DMS114 treated with DMSO at 0.1 percent for 48 hours (cell line): ENCODE data around the gene FRS2.
"Not testable (repeated sequence)": the region's sequence is repeated elsewhere in the genome, so short reads cannot be mapped to it uniquely, and the experiment has no call there.

Source experiments
- DNase-seq: peaks from one replicate; lab custom pipeline; 2025; ENCODE audit not compliant: unreplicated experiment; lab: John Stamatoyannopoulos, UW

Gene FRS2

GRCh38 chr12:69570545-69571399 is 100.6 kb downstream of the FRS2 start:
- DNase-seq = peak; percentile 59

DNA sequence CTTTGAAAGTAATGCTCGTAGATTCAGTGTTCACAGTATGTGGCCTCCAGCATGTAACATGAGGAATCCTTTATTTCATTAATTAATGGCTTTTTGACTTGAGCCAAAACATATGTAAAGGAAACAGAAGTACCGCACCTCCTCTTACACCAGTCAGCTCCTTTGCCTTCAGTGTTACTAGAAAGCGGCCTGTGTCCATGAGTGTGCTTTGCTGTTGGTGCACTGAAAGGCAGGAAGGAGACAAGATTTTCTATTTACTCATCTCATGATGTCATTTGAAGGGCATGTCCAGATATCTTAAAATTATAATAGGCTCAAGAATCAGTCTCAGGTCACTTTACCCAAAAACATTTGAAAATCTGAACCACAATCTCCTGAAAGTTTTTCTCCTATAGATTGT is 105.2 kb downstream of the FRS2 start:
- DNase-seq = no peak

GRCh38 chr12:69578283-69578682 is 108.1 kb downstream of the FRS2 start:
- DNase-seq = no peak

GRCh38 chr12:69579029-69579428 is 108.8 kb downstream of the FRS2 start:
- no peak for DNase-seq

DNA sequence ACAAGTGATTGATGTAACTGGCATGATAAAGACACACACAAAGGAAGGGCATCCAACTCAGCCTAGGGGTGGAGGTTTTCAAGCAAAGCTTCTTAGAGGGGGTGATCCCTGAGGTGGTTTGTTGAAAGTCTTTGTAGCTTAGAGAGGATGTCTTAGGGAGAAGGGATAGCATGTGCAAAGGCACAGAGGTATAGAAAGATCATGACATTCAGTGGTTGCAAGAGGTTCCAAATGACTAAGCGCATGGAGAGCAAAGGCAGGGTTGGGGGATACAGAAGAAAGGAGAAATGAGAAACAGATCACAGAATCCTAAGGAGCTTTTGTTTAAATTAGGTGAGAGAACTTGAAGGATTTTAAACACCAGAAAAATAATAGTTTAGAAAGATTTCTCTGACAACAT is 109.9 kb downstream of the FRS2 start:
- no peak for DNase-seq

DNA sequence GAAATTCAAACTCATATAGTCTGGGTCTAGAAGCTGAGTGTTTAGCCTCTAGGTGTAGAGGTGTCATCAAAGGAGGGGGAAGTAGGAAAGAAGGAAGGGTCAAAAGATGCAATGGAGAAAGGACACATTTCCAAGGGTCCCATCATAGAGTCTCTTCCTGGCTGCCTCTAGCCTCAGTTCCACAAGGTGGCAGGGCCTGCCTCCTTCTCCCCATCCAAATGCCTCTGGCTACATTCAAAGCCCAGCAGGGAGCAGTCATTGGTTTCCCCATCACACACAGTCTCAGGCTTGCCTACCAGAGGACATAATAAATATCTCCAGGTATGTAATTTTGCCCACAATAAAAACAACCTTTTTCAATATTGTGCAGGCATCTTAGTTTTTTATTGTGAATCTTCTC is 113.0 kb downstream of the FRS2 start:
- DNase-seq = peak; percentile 32

DNA sequence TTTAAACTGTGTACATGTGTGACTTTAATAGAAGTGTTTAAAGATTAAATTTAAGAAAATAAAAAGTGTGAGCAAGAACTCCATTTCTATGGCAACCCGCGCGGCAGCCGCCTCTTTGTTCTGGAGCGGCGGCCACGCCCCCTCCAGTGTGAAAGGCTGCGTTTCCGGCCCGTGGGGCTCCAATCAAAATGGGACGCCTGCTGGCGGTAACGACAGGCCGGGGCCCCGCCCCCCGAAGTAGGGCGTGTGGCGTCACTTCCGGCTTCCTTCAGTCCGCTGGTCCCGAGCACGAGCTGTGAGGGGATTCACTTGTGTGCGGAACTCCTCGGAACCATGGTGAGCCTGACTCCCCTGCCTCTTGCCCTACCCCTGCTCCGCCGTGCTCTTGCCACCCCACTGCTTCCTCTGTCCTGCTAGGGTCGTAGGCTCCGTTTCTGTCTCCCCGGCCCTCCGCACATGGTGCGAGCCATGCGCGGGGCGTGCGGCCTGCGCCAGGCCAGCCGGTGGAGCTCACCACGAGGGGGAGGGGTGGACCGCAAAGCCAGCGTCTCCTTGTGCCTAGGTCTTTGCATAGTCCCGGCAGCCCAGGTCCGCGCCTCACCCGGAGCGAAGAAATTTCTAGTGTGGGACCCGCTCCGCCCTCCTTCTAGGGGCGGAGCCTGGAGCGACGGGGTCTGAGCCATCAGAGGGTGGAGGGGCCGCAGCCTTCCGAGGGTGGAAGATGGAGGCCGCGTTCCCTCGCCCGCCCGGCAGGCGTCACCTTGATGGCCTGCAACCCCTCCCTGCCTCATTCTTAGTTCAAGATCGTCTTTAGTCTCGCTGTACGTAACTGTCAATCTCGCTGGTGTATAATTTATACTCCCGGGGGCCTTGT is 115.2 kb downstream of the FRS2 start, which contains the start of gene CCT2:
Gene CCT2 (plus strand): TSS at position 271 of the 874 bp plus-strand sequence. CDS start 63 bp downstream, at position 334.
- peak; percentile 92 for DNase-seq

GRCh38 chr12:69588527-69588926 is 118.3 kb downstream of the FRS2 start:
- no peak for DNase-seq

DNA sequence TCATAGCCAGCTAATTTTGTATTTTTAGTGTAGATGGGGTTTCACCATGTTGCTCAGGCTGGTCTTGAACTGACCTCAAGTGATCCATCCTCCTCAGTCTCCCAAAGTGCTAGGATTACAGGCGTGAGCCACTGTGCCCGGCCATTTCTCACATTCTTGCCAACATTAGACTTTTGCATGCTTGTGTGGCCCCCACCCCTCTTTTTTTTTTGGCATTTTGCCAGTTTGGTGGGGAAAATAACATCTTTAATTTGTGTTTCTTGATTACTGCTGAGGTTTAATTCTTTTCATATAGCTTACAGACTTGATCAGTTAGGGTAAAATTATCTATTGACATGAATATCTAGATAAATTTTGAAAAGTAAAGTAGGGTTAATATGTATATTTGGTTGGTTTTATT is 118.9 kb downstream of the FRS2 start:
- no peak for DNase-seq

GRCh38 chr12:69595689-69596088 is 125.5 kb downstream of the FRS2 start:
- DNase-seq = no peak

DNA sequence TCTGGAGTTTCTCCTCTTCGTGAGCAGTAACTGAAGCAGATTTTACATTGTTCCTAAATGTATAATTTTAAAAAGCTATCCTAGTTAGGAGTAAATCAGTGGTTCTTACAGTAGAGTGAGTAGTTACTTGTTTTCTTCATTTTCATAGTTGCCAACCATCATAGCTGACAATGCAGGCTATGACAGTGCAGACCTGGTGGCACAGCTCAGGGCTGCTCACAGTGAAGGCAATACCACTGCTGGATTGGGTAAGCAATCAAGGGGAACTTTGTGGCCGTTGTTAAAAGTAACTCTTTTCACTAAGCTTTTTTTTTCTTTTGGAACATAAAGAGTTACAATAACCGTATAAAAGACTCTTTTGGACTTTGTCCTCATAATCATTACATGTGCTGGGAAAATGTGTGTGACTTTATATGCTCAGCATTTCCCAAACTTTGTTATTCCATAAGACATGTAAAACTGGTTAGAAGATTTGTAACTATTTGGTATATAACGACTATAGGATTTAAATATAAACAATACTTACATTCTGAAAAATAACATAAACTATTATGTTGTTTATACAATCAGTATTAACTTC is 128.1 kb downstream of the FRS2 start:
- DNase-seq = no peak

DNA sequence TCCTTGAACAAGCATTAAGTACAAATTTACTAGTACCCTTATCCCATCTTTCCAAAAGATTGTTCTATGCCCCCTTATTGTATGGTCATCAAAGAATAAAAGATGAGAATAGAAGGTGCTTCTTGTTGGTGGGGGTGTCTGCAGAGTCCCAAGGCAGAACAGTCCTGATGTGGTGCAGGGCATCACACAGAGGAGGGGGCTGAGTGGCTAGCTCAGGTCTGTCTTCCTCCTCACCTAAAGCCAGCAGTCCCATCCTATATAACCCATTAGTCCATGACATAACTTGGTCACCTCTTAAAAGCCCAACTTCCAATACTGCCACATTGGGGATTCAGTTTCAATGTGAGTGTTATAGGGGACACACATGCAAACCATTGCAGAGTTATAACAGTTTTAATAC is 130.6 kb downstream of the FRS2 start:
- DNase-seq = no peak

- DNase-seq = no peak
Observed at GRCh38 chr12:69601962-69602685, 131.9 kb downstream of the FRS2 start.

DNA sequence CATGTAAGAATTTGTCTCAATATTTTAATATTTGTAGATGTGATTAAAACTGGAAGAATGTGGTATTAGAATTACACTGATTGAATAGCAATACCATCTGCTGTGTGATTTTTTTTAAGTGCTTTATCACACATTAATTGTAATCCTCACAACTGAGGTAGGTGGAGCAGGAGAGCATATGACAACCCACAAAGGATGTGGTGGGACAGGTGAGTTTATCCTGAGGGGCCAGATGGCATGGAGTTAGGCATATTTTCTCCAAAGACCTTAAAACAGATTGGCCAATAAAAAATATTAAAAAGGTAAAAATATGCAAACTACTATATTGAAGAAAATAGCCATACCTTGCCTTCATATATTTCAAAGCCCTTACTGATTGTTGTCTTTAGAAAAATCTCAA is 132.8 kb downstream of the FRS2 start:
- DNase-seq = no peak

- not testable (repeated sequence) for DNase-seq
Observed at GRCh38 chr12:69603556-69603955, 133.4 kb downstream of the FRS2 start.

DNA sequence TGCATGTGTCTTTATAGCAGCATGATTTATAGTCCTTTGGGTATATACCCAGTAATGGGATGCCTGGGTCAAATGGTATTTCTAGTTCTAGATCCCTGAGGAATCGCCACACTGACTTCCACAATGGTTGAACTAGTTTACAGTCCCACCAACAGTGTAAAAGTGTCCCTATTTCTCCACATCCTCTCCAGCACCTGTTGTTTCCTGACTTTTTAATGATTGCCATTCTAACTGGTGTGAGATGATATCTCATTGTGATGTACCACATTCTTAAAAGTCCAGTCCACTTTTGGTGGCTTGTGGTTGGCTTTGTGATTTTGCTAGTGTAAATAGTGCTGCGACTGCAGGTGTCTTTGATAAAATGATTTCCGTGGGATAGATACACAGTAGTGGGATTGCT is 134.1 kb downstream of the FRS2 start:
- not testable (repeated sequence) for DNase-seq

DNA sequence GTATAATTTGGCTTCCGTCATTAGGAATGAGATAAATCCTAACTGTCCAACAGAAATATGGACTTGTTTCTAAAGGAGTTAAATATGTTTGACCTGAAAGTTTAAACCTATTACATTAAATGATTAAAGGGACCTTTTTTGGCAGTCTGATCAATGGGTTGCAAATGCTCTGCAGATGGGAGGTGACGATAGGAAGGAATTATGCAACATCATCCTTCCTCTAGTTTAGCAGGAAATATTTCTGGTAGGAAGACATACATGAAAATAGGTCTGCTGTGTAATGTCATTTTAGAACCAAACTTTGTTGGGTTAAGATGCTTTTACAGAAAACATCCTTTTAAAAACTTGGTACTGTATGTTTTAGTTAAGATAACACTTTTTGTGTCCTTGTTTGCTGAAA is 137.9 kb downstream of the FRS2 start:
- DNase-seq = no peak

DNA sequence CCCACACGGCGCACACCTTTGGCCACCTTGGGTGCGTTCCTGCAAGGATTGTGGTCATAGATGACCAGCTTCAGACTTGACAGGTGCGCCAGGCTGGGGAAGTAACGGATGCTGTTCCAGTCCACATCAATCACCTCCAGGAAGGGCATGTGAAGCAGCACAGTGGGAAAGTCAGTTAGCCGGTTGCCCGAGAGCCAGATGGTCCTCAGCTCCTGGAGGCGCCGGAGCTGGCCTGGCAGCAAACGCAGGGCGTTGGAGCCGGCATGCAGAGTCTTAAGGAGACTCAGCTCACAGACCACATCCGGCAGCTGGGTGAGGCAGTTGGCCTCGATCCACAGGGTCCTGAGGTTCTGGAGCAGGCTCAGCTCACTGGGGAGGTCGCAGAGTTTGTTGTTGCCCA is 139.9 kb downstream of the FRS2 start:
- no peak for DNase-seq

DNA sequence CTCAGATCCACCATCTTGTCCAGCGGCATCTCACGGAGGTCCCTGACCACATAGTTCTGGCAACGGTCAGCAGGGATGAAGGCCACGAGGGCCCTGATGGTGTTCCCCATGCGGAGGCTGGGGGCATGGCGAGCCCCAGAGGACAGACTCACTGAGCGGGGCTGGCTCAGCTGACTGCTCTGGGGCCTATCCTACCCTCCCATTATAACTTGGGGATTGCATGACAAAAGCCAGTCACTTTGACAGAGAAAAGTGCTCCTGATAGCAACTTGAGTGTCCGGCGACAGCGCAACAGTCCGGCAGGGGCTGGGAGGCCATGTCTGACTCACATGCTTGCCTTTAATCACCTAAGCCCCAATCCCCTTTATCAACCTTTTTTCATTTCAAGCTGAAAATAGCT is 140.5 kb downstream of the FRS2 start, which contains the start of gene LRRC10:
Gene LRRC10 (minus strand): TSS at position 179 of the 400 bp plus-strand sequence. CDS start 69 bp downstream, at position 110.
- DNase-seq = no peak

- no peak for DNase-seq
Observed at GRCh38 chr12:69613351-69613750, 143.2 kb downstream of the FRS2 start.

DNA sequence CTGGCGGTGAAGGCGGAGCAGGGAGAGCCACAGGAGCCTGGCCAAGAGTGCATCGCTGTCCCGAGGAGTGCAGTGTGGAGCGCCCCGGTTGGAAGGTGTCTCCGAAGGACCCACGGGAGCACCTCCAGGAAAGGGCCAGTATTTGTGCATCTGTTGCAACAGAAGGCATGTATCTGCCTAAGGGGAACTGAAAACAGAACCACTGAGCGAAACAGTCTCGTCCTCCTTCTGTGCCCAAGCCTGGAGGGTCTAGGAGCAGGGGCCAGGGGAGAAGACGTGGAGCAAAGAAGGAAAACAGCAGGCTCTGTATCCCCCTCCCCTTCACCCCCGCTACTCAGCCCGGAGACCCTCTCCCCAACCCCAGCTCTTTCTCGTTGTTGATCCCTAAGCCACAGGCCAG is 145.8 kb downstream of the FRS2 start:
- DNase-seq = no peak
